ENCODE measurements around the gene PSG1. TPM values are rescaled to one million over a fixed set of nuclear protein-coding genes. Genes with fewer than 3 reads are reported as not detected.
"Not testable (repeated sequence)": the region's sequence is repeated elsewhere in the genome, so short reads cannot be mapped to it uniquely, and the experiment has no call there.

Gene PSG1
- total RNA-seq, 1 donor from 2014 or later = not detected

GRCh38 chr19:42852821-42853220 lies 26.7 kb downstream of the PSG1 start:
- H3K4me1 Mint-ChIP-seq (ENCODE audit: low read depth); H3K27me3 Mint-ChIP-seq; DNase-seq (ENCODE audit: low spot score, unreplicated experiment); H3K4me3 Mint-ChIP-seq (ENCODE audit: low read depth); H3K36me3 Mint-ChIP-seq (ENCODE audit: insufficient read depth); H3K27ac Mint-ChIP-seq: not testable (repeated sequence)
- H3K9me3 Mint-ChIP-seq (ENCODE audit: low read depth) = peaks cover 47% of the 10 kb centered on the region

GRCh38 chr19:42851718-42852280 lies 27.7 kb downstream of the PSG1 start:
- H3K27ac Mint-ChIP-seq; DNase-seq (ENCODE audit: low spot score, unreplicated experiment); H3K4me1 Mint-ChIP-seq (ENCODE audit: low read depth); H3K4me3 Mint-ChIP-seq (ENCODE audit: low read depth); H3K27me3 Mint-ChIP-seq; H3K36me3 Mint-ChIP-seq (ENCODE audit: insufficient read depth): not testable (repeated sequence)
- peaks cover 54% of the 10 kb centered on the region for H3K9me3 Mint-ChIP-seq (ENCODE audit: low read depth)

GRCh38 chr19:42850981-42851717 lies 28.4 kb downstream of the PSG1 start:
- no peak for TF ChIP-seq CTCF (IDR thresholded peaks at IDR 0.05; ENCODE audit: unreplicated experiment)
- Mint-ChIP-seq H3K9me3 (ENCODE audit: low read depth) (peaks cover 54% of the 10 kb centered on the region), H3K4me1 (ENCODE audit: low read depth) (no peaks in the 10 kb centered on the region), H3K4me3 (ENCODE audit: low read depth) (no peak overlapping the region), H3K27me3 (no peaks in the 10 kb centered on the region), H3K27ac (no peak overlapping the region), H3K36me3 (ENCODE audit: insufficient read depth) (peaks cover 4% of the 10 kb centered on the region)
- DNase-seq (ENCODE audit: low spot score, unreplicated experiment) = no peak

GRCh38 chr19:42846597-42846996 lies 32.9 kb downstream of the PSG1 start:
- no peak overlapping the region for H3K4me3 Mint-ChIP-seq (ENCODE audit: low read depth)
- no peak overlapping the region for H3K27ac Mint-ChIP-seq
- TF ChIP-seq CTCF (IDR thresholded peaks at IDR 0.05; ENCODE audit: unreplicated experiment) = no peak
- no peak for DNase-seq (ENCODE audit: low spot score, unreplicated experiment)
- peaks cover 59% of the 10 kb centered on the region for H3K9me3 Mint-ChIP-seq (ENCODE audit: low read depth)
- H3K36me3 Mint-ChIP-seq (ENCODE audit: insufficient read depth) = no peaks in the 10 kb centered on the region
- no peaks in the 10 kb centered on the region for H3K4me1 Mint-ChIP-seq (ENCODE audit: low read depth)
- no peaks in the 10 kb centered on the region for H3K27me3 Mint-ChIP-seq

- H3K36me3 Mint-ChIP-seq (ENCODE audit: insufficient read depth); H3K27ac Mint-ChIP-seq; H3K27me3 Mint-ChIP-seq; DNase-seq (ENCODE audit: low spot score, unreplicated experiment); H3K4me3 Mint-ChIP-seq (ENCODE audit: low read depth); H3K4me1 Mint-ChIP-seq (ENCODE audit: low read depth): not testable (repeated sequence)
- peaks cover 63% of the 10 kb centered on the region for H3K9me3 Mint-ChIP-seq (ENCODE audit: low read depth)
These were observed 35.9 kb downstream of the PSG1 start for GRCh38 chr19:42843631-42844030.

- not testable (repeated sequence) for H3K27ac Mint-ChIP-seq; H3K4me1 Mint-ChIP-seq (ENCODE audit: low read depth); H3K36me3 Mint-ChIP-seq (ENCODE audit: insufficient read depth); H3K27me3 Mint-ChIP-seq; H3K4me3 Mint-ChIP-seq (ENCODE audit: low read depth); DNase-seq (ENCODE audit: low spot score, unreplicated experiment)
- peaks cover 56% of the 10 kb centered on the region for H3K9me3 Mint-ChIP-seq (ENCODE audit: low read depth)
These were observed 46.6 kb downstream of the PSG1 start for GRCh38 chr19:42832746-42833442.

- not testable (repeated sequence) for H3K36me3 Mint-ChIP-seq (ENCODE audit: insufficient read depth); H3K27me3 Mint-ChIP-seq; H3K4me1 Mint-ChIP-seq (ENCODE audit: low read depth); H3K4me3 Mint-ChIP-seq (ENCODE audit: low read depth); H3K27ac Mint-ChIP-seq; DNase-seq (ENCODE audit: low spot score, unreplicated experiment)
- peaks cover 58% of the 10 kb centered on the region for H3K9me3 Mint-ChIP-seq (ENCODE audit: low read depth)
These were observed 47.4 kb downstream of the PSG1 start for GRCh38 chr19:42832023-42832680.

Measured in progenitor cell of endocrine pancreas (in vitro differentiated cells).